ENCODE results near the gene COPS6. TPM values are rescaled to one million over a fixed set of nuclear protein-coding genes. Genes with fewer than 3 reads are reported as not detected.

Gene COPS6
- 42.2 and 63.9 TPM in 2 replicates for total RNA-seq (ENCODE audit: low replicate concordance)

GRCh38 chr7:100088621-100089457, at the start of gene COPS6:
Gene COPS6, plus strand, starts transcription at chr7:100088969. Its CDS starts 22 bp downstream, at chr7:100088991.
- Histone ChIP-seq H3K4me1 (peaks cover 3% of the 10 kb centered on the region), H3K9me3 (ENCODE audit: low read depth) (no peaks in the 10 kb centered on the region), H2AFZ (replicated peaks) (peak within 1 kb of the TSS; percentile 88), H4K20me1 (ENCODE audit: low read depth) (peaks cover 13% of the 10 kb centered on the region), H3K27ac (peak within 1 kb of the TSS; percentile 28), H3K9ac (peak within 1 kb of the TSS; percentile 90), H3K4me2 (peak within 1 kb of the TSS; percentile 81), H3F3A (ENCODE audit: low read depth) (peaks cover 61% of the 10 kb centered on the region), H3K36me3 (no peaks in the 10 kb centered on the region), H3K27me3 (no peaks in the 10 kb centered on the region), H3K79me2 (ENCODE audit: low read depth) (peaks cover 14% of the 10 kb centered on the region), H3K4me3 (peak within 1 kb of the TSS; percentile 71)
- DNase-seq (ENCODE audit: low spot score), result peak; percentile 91
- H3K36me3 Mint-ChIP-seq, result peaks cover 24% of the 10 kb centered on the region
- TF ChIP-seq, protein P1, sequence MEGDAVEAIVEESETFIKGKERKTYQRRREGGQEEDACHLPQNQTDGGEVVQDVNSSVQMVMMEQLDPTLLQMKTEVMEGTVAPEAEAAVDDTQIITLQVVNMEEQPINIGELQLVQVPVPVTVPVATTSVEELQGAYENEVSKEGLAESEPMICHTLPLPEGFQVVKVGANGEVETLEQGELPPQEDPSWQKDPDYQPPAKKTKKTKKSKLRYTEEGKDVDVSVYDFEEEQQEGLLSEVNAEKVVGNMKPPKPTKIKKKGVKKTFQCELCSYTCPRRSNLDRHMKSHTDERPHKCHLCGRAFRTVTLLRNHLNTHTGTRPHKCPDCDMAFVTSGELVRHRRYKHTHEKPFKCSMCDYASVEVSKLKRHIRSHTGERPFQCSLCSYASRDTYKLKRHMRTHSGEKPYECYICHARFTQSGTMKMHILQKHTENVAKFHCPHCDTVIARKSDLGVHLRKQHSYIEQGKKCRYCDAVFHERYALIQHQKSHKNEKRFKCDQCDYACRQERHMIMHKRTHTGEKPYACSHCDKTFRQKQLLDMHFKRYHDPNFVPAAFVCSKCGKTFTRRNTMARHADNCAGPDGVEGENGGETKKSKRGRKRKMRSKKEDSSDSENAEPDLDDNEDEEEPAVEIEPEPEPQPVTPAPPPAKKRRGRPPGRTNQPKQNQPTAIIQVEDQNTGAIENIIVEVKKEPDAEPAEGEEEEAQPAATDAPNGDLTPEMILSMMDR (IDR thresholded peaks at IDR 0.05), result no peak
- TF ChIP-seq EZH2phosphoT487 (IDR thresholded peaks at IDR 0.05) (no peak), EZH2 (IDR thresholded peaks at IDR 0.05) (no peak)
- peaks cover 7% of the 10 kb centered on the region for H3K27me3 Mint-ChIP-seq (ENCODE audit: insufficient read depth, low read depth)
- peak within 1 kb of the TSS; percentile 88 for H3K27ac Mint-ChIP-seq
- H3K9me3 Mint-ChIP-seq, result no peaks in the 10 kb centered on the region
- H3K4me3 Mint-ChIP-seq, result peak within 1 kb of the TSS; percentile 96
- H3K4me1 Mint-ChIP-seq, result peaks cover 23% of the 10 kb centered on the region

DNA sequence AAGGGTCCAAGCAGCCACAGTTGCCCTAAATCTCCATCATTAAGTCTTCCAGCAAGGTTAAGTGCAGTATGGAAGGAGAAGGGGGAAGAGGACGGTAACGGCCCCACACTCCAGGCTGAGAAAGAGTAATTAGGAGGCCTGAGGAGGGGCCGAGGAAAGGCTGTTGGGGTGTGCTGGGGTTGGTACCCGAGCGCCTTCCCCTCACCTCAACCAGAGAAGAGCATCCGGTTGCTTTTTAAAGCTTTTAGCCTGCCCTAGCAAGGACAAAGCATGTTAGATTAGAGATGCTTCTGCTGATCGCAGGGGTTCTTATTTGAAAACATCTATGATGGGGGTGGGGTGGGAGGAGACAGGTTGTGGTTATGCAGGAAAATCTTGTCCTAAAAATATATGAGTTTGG, 48.2 kb upstream of the COPS6 start:
- H3K4me3 Mint-ChIP-seq, result no peak overlapping the region
- DNase-seq (ENCODE audit: low spot score), result no peak
- no peaks in the 10 kb centered on the region for H4K20me1 ChIP-seq (ENCODE audit: low read depth)
- no peak overlapping the region for H3K4me2 ChIP-seq
- no peak overlapping the region for H3K27ac Mint-ChIP-seq
- no peak overlapping the region for H3K9ac ChIP-seq
- no peaks in the 10 kb centered on the region for H3K4me1 ChIP-seq
- H3K27ac ChIP-seq, result no peak overlapping the region
- peaks cover 20% of the 10 kb centered on the region for H3K36me3 Mint-ChIP-seq
- no peaks in the 10 kb centered on the region for H3K79me2 ChIP-seq (ENCODE audit: low read depth)
- no peaks in the 10 kb centered on the region for H3K27me3 ChIP-seq
- no peaks in the 10 kb centered on the region for H3K9me3 Mint-ChIP-seq
- no peaks in the 10 kb centered on the region for H3K9me3 ChIP-seq (ENCODE audit: low read depth)
- H3K27me3 Mint-ChIP-seq (ENCODE audit: insufficient read depth, low read depth), result peaks cover 4% of the 10 kb centered on the region
- peaks cover 10% of the 10 kb centered on the region for H3F3A ChIP-seq (ENCODE audit: low read depth)
- no peak overlapping the region for H2AFZ ChIP-seq (replicated peaks)
- H3K4me3 ChIP-seq, result no peak overlapping the region
- H3K4me1 Mint-ChIP-seq, result no peaks in the 10 kb centered on the region
- no peaks in the 10 kb centered on the region for H3K36me3 ChIP-seq
- TF ChIP-seq EZH2 (IDR thresholded peaks at IDR 0.05), result no peak
- TF ChIP-seq, protein P1 (IDR thresholded peaks at IDR 0.05), result no peak

- Histone ChIP-seq H3K79me2 (ENCODE audit: low read depth) (no peaks in the 10 kb centered on the region), H3K9ac (no peak overlapping the region), H2AFZ (replicated peaks) (no peak overlapping the region), H3K4me1 (no peaks in the 10 kb centered on the region), H3K4me3 (no peak overlapping the region), H3K9me3 (ENCODE audit: low read depth) (no peaks in the 10 kb centered on the region), H3F3A (ENCODE audit: low read depth) (peaks cover 17% of the 10 kb centered on the region), H3K36me3 (no peaks in the 10 kb centered on the region), H3K27me3 (no peaks in the 10 kb centered on the region), H3K4me2 (no peak overlapping the region), H4K20me1 (ENCODE audit: low read depth) (no peaks in the 10 kb centered on the region), H3K27ac (no peak overlapping the region)
- no peak for DNase-seq (ENCODE audit: low spot score)
- peak overlapping the region; percentile 50 for H3K4me3 Mint-ChIP-seq
- H3K27me3 Mint-ChIP-seq (ENCODE audit: insufficient read depth, low read depth), result peaks cover 2% of the 10 kb centered on the region
- H3K4me1 Mint-ChIP-seq, result no peaks in the 10 kb centered on the region
- H3K27ac Mint-ChIP-seq, result no peak overlapping the region
- H3K9me3 Mint-ChIP-seq, result no peaks in the 10 kb centered on the region
- peaks cover 2% of the 10 kb centered on the region for H3K36me3 Mint-ChIP-seq
- TF ChIP-seq EZH2phosphoT487 (IDR thresholded peaks at IDR 0.05), result no peak
- TF ChIP-seq EZH2 (IDR thresholded peaks at IDR 0.05), result no peak
- TF ChIP-seq, protein P1 (IDR thresholded peaks at IDR 0.05), result peak; percentile 4
Measured at GRCh38 chr7:100044718-100045117, 44.1 kb upstream of the COPS6 start.

Data from neural progenitor cell (in vitro differentiated cells).